Measurements from ENCODE around the gene GCLM.

DNA sequence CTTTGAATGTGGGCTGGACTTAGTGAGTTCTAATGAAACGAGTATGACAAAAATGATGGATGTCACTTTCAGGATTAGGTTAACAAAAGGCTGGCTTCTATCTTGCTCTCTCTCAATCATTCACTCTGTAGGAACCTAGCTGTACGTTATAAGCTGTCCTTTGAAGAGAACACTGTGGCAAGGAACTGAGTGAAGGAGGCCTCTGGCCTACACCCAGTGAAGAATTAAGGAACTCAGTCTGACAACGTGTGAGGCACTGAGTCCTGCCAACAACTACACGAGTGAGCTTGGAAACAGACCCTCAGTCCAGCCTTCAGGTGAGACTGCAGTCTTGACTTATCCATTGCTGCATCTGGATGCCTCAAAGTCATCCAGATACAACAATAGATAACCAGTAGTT lies 27.0 kb downstream of the GCLM start:
- TF ChIP-seq, protein P1, sequence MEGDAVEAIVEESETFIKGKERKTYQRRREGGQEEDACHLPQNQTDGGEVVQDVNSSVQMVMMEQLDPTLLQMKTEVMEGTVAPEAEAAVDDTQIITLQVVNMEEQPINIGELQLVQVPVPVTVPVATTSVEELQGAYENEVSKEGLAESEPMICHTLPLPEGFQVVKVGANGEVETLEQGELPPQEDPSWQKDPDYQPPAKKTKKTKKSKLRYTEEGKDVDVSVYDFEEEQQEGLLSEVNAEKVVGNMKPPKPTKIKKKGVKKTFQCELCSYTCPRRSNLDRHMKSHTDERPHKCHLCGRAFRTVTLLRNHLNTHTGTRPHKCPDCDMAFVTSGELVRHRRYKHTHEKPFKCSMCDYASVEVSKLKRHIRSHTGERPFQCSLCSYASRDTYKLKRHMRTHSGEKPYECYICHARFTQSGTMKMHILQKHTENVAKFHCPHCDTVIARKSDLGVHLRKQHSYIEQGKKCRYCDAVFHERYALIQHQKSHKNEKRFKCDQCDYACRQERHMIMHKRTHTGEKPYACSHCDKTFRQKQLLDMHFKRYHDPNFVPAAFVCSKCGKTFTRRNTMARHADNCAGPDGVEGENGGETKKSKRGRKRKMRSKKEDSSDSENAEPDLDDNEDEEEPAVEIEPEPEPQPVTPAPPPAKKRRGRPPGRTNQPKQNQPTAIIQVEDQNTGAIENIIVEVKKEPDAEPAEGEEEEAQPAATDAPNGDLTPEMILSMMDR (IDR thresholded peaks at IDR 0.05) = no peak
- TF ChIP-seq EZH2 (IDR thresholded peaks at IDR 0.05; ENCODE audit: borderline replicate concordance, insufficient read depth, low read depth, low read length, poor library complexity, severe bottlenecking) = no peak
